AG10803 (cell line): ENCODE data around the gene TTC28.

Source experiments
- DNase-seq: peaks from one replicate; pipeline ENCODE4 v3.0.0; 2010; ENCODE audit warnings: low read depth
- H3K4me3 ChIP-seq: 2 replicates; pipeline ENCODE4 v1.5.1; 2011; ENCODE audit warnings: mild to moderate bottlenecking, low read length, control low read depth
- CTCF ChIP-seq: conservative IDR thresholded peaks from 2 replicates; pipeline ENCODE4 v1.5.1; 2011; ENCODE audit warnings: mild to moderate bottlenecking, low read length, control low read depth, inconsistent platforms

The TTC28 gene

GRCh38 chr22:28046100-28046499 lies 633.5 kb downstream of the TTC28 start:
- no peak for DNase-seq
- H3K4me3 ChIP-seq, result no peak overlapping the region
- no peak for TF ChIP-seq CTCF

DNA sequence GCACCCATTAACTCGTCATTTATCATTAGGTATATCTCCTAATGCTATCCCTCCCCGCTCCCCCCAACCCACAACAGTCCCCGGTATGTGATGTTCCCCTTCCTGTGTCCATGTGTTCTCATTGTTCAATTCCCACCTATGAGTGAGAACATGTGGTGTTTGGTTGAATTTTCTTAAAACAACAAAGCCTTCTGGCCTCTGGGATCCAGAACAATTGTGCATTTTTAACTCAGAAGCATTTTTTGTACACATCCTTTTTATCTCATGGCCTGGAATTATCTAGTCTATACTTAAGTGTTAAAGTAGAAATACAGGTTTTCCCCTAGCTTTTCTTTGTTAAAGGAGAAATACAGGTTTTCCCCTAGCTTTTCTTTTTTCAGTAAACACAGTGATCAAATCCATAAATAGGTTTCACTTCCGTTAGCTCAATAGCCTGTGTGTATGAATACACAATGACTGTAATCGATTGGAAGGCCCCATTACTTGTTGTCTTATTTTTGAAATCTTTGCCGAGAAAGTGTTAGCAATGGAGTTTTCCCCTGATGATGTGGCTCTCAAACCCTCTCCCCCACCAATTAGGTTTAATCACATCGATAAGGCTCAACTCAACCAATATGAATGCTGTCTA lies 635.0 kb downstream of the TTC28 start:
- no peak for TF ChIP-seq CTCF
- no peak overlapping the region for H3K4me3 ChIP-seq
- no peak for DNase-seq

DNA sequence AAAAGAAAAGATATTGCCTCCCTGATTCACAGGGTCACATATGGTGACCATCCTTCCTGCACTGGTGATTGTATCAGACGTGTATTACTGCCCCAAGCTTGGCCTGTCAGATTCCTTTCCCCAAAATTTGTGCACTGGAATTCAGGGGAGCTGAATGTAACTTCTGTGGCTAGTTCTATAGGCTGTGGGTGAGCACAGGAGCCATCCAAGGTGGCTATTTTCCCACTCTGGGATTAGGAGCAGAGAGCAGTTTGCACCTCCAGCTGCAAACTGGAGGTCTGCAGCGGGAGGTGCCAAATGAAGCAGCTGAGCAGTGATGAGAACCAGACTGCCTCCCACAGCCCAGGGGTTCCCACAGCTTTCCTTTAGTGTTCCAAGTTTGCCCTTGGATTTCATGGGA lies 636.4 kb downstream of the TTC28 start:
- no peak for TF ChIP-seq CTCF
- H3K4me3 ChIP-seq, result no peak overlapping the region
- peak; percentile 76 for DNase-seq

- no peak for TF ChIP-seq CTCF
- H3K4me3 ChIP-seq, result no peak overlapping the region
- peak; percentile 49 for DNase-seq
Observed at GRCh38 chr22:28034760-28035401, 644.8 kb downstream of the TTC28 start.

GRCh38 chr22:28034145-28034759 lies 645.4 kb downstream of the TTC28 start:
- no peak overlapping the region for H3K4me3 ChIP-seq
- TF ChIP-seq CTCF, result no peak
- no peak for DNase-seq

DNA sequence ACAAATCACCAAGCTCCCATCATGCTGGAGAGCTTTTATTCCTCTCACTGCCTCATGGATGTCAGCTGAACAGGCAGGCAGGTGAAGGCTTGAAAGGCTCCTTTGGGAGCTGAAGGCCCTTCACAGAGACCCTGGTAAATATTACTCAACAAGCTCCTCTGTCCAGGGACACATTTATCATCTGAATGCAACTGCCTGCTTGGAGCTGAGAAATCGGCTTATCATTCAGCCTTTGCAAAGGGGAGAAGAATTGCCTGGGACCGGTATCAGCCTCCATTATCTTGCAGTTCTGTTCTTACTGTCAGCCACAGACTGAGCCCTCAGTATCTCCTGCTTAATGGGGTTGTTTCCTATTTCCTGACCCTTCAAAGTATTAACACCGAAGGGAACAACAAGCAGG lies 646.8 kb downstream of the TTC28 start:
- no peak for TF ChIP-seq CTCF
- no peak for DNase-seq
- no peak overlapping the region for H3K4me3 ChIP-seq

GRCh38 chr22:28031383-28031922 lies 648.2 kb downstream of the TTC28 start:
- no peak for DNase-seq
- no peak for TF ChIP-seq CTCF

More at GRCh38 chr22:28031383-28031922, 648.2 kb downstream of the TTC28 start:
- no peak overlapping the region for H3K4me3 ChIP-seq
